AG04450 (cell line): ENCODE results near the gene HABP2. TPM values are rescaled to one million over a fixed set of nuclear protein-coding genes. Genes with fewer than 3 reads are reported as not detected.

Experiments
- CTCF ChIA-PET: fragments of 300-600, 350-600 bp; formaldehyde crosslinking; extraction: SDS; loops from one replicate; lab custom pipeline; 2022; ENCODE audit warnings: antibody characterized with exemption, inconsistent platforms; lab: Charles Lee
- POLR2A ChIA-PET: fragments of 350-600 bp; formaldehyde crosslinking; extraction: SDS; loops from one replicate; lab custom pipeline; 2021; ENCODE audit warnings: antibody characterized with exemption, inconsistent platforms; lab: Yijun Ruan, JAX
- DNase-seq: peaks from one replicate; pipeline ENCODE4 v3.0.0-alpha.2; 2011; ENCODE audit warnings: low read depth, low spot score
- H3K27ac ChIP-seq: one replicate; pipeline ENCODE4 v1.5.1; 2012; ENCODE audit warnings: low read depth, low read length, control low read depth
- H3K27me3 ChIP-seq: one replicate; pipeline ENCODE4 v1.6.0; 2012; ENCODE audit warnings: low read length; ENCODE audit not compliant: control insufficient read depth, insufficient read depth
- H3K4me3 ChIP-seq: 2 replicates; pipeline ENCODE4 v1.5.1; 2011; ENCODE audit warnings: mild to moderate bottlenecking, low read depth, low read length, control low read depth
- H3K9me3 ChIP-seq: 2 replicates; pipeline ENCODE4 v1.5.1; 2012; ENCODE audit warnings: low read length; ENCODE audit not compliant: control insufficient read depth, insufficient read depth
- CTCF ChIP-seq: IDR thresholded peaks from 2 replicates; pipeline ENCODE4 v1.5.1; 2011; ENCODE audit warnings: low read depth, low read length, control low read depth, inconsistent platforms
- polyA plus RNA-seq: library from polyadenylated mRNA; depleted of rRNA; stranded (reverse); fragments of >200 nt; gene quantifications from 2 replicates; pipeline ENCODE4 v1.2.3, GENCODE V29; 2011

The HABP2 gene
- polyA plus RNA-seq, 1 experiment, result not detected

DNA sequence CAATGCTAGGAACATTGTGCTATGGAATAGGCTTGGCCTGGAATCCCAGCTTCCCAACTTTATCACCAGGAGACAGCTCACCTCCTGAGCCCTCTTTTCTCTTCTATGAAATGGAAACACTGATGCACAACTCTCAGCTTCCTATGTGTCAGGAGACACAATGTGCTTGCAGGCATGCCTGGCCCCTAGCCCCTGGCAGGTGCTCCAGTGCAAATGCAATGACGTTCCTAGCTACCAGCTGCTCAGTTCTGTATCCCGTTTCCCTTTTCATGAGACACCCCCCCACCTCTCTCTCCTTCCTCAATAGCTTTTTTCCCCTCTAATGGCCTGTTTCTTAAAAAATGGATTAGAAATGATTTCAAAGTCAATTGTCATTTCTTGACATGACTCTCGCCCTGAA lies 30.7 kb downstream of the HABP2 start:
- no peak for DNase-seq
- H3K27me3 ChIP-seq, result no peaks in the 10 kb centered on the region
- no peaks in the 10 kb centered on the region for H3K9me3 ChIP-seq
- no peak for TF ChIP-seq CTCF
- POLR2A ChIA-PET, result no interaction called here
- no peak overlapping the region for H3K4me3 ChIP-seq
- H3K27ac ChIP-seq, result no peak overlapping the region
- CTCF ChIA-PET, result no interaction called here

DNA sequence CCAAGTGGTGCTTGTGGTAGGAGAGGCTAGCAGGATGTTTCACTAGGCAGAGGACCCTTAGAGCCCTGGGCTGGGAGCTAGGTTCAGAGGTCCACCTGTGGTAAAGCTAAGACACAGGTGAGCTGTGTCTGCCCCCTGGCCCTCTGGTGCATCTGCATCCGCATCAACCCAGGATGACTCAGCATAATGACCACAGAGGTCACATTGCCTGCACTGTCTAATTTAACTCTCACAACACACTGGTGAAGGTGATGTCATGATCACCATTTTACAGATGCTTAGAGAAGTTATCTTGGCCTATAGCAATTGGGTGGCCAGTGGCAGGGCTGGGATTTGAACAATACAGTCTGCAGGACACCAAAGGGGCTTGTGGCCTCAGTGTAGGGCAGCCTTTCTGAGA lies 33.1 kb downstream of the HABP2 start:
- DNase-seq, result no peak
- no peak for TF ChIP-seq CTCF
- Histone ChIP-seq H3K4me3 (no peak overlapping the region), H3K9me3 (no peaks in the 10 kb centered on the region), H3K27me3 (no peaks in the 10 kb centered on the region), H3K27ac (no peak overlapping the region)
- ChIA-PET CTCF (no interaction called here), POLR2A (no interaction called here)

- H3K4me3 ChIP-seq, result no peak overlapping the region
- CTCF ChIA-PET, result no interaction called here
- H3K27ac ChIP-seq, result no peak overlapping the region
- H3K9me3 ChIP-seq, result no peaks in the 10 kb centered on the region
- H3K27me3 ChIP-seq, result no peaks in the 10 kb centered on the region
- TF ChIP-seq CTCF, result no peak
- POLR2A ChIA-PET, result no interaction called here
- DNase-seq, result no peak
Measured at GRCh38 chr10:113589201-113589770, 36.4 kb downstream of the HABP2 start.

DNA sequence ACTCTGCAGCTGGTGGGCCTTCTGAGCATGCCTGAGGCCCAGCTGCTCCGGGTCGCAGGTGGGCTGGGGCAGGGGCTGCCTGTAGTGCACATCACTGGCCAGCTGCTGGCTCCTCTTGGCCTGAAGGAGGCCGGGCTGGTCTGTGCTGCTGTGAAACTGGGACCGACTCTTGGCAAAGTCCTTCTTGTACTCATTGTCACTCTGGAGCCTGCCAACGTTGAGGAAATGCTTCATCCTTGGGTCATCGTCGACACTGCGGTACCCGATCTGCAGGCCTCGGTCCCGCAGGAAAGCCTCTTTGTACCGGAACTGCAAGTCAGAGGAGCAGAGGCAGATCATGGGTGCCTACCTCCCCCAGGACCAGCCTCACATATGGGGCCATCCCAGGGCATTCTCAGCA lies 37.7 kb downstream of the HABP2 start:
- CTCF ChIA-PET, result no interaction called here
- no peak overlapping the region for H3K27ac ChIP-seq
- no peak for DNase-seq
- TF ChIP-seq CTCF, result no peak
- H3K9me3 ChIP-seq, result no peaks in the 10 kb centered on the region
- no peak overlapping the region for H3K4me3 ChIP-seq
- H3K27me3 ChIP-seq, result no peaks in the 10 kb centered on the region
- POLR2A ChIA-PET, result no interaction called here

- Histone ChIP-seq H3K4me3 (no peak overlapping the region), H3K9me3 (no peaks in the 10 kb centered on the region), H3K27ac (no peak overlapping the region), H3K27me3 (no peaks in the 10 kb centered on the region)
- POLR2A ChIA-PET, result no interaction called here
- no peak for TF ChIP-seq CTCF
- no peak for DNase-seq
- CTCF ChIA-PET, result interaction anchor here (0.6 kb wide), 1 partner anchor 1455 kb away, joined by 5 read pairs; no protein-coding TSS in a partner anchor
Measured at GRCh38 chr10:113592380-113592779, 39.5 kb downstream of the HABP2 start.
